ENCODE data around the gene MGRN1.

MGRN1 gene

DNA sequence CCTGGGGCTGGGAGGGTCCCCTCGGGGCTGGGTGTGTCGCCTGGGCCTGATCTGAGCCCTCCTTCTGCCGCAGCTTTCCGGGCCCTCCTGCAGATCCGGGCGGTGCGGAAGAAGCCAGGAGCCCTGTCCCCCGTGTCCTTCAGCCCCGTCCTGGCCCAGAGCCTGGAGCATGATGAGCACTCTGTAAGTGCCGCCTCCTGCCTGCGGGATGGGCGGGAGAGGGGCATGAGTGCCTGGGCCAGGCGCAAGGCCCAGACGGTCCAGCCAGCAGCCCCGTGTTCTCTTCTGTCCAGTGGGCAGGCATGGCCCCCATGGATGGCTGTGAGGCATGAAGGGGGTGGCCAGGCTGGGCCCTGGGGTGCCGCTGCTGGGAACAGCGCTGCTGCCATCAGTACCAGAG is 52.8 kb downstream of the MGRN1 start:
- no peak for DNase-seq

DNA sequence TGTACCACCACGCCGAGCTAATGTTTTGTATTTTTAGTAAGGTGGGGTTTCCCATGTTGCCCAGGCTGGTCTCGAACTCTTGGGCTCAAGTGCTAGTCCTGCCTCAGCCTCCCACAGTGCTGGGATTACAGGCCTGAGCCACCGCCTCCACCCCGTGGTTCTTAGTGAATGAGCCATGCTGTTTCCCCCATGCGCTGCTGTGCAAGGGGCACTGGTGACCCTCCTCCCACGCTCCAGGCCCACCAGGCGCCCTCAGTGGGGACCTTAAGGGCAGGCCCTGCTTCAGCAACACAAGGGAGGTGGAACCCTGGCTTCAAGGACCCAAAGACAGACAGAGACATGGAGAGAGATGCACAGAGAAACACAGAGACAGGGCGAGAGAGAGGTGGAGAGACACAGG is 53.4 kb downstream of the MGRN1 start:
- DNase-seq: no peak

DNA sequence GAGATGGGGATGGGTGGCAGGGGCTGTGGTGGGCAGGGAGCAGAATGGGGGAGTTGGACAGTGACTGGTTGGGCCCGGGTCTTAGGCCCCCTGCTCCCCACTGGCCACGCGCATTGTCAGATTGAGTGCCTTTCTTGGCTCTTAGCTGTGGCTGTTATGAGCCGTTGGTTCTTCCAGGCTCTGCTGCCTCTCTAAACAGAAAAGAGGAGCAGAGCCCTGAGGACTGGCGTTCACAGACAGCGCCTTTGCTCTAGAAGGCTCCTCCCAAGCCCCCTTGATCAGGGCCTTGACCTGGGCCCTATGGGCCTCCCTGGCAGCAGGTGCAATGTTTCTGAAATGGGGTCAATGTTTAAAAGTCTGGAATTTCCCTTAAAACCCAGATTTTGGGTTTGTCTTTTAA is 54.0 kb downstream of the MGRN1 start:
- no peak for DNase-seq

DNA sequence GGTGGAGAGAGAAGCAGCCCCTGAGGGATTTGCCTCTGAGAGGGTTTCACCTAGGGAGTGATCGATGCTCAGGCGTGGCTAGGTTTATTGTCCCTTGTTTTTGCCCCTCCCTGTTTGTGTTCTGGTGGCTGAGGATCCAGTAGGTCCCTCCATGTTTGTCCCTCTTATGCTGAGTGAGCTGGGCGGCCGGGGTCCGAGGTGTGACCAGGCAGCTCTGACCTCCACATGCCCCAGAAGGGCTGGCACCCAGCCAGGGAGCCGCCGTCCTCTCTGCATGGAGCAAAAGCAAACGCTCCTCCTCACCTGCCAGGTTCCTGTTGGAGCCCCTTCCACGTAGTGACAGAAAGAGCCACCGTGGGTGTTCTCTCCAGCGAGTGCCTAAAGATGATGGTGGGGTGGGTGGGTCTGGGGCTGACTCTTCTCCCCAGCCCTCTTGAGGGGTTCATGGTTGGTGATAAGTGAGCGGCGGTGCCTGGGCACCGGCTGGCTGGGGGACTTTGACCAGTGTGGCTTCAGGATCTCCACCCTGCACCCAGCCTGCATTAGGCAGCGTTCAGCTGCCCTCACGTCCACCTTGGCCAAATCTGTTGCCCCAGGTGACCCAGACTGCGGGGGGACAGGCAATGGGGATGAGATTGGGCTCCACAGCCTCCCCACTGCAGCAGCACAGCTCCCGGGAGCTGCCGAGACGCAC is 54.7 kb downstream of the MGRN1 start:
- DNase-seq: no peak

DNA sequence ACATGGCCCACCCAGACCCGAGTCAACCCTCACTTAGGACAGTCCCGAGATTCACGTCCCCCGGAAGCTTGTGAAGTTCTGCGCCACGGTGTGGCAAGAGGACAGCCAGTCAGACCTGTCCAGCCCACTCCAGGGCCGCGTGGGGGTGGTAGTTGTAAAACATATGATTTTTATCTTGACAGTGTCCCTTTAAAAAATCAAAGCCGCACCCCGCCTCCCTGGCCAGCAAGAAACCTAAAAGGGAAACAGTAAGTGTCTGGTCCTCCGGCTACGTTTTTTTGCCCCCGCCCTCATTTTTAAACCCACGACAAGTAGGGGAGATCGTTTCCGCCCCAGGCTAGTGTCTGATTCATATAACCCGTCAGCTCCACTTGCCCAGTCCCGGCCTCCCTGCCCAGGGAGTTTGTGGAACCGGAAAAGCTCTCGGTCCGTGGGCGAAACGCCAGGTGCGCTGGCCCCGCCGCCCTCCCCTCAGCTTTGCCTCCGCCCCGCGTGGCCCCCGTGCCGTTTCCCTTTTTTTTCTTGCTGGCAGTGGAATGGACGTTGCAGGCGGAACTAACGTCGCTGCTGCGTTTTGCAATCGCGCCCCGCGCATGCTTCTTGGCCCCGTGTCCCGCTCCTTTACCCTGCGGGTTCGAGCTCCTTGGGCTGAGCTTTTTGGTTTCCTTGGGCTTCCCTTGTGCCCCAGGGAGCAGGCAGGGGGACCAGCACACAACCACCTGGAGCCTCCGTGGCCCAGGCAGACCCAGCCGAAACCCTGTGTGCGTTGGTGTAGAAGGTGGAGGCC is 55.4 kb downstream of the MGRN1 start:
- no peak for DNase-seq

DNA sequence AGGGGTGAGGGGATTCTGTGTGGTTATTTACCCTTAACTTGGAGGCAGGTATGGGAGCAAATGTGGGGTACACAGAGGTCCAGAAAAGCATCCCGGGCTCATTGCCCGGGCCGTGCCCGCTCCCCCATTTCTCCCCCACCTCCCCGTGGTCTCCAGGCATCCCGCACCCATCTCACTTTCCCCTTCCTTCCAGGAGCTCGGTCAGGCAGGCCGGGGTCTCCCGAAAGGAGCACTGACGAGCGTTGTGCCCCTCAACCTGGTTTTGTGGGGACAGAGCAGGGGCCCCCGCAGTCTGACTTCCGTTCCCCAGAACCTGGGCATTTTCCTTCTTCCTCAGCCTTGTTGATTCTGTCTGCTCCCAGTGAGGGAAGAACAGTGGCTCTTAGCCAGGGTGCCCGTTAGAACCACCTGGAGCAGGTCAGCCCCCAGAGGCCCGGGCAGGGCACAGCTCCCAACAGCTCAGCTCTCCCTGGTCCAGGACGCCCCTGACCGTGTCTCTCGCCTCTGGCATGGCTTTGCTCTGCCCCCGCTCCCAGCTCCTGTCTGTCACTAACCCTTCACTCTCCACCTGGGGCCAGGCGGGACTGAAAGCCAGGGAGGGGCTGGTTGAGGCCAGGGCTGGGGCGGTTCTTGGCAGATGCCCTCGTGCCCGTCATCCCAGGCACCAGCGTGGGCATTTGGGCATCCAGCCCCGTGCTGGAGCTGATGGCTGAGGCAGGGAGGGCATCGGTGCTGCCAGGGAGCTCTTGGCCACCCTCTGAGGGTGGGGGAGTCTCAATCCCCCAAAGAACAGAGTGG is 56.2 kb downstream of the MGRN1 start:
- no peak for DNase-seq

DNA sequence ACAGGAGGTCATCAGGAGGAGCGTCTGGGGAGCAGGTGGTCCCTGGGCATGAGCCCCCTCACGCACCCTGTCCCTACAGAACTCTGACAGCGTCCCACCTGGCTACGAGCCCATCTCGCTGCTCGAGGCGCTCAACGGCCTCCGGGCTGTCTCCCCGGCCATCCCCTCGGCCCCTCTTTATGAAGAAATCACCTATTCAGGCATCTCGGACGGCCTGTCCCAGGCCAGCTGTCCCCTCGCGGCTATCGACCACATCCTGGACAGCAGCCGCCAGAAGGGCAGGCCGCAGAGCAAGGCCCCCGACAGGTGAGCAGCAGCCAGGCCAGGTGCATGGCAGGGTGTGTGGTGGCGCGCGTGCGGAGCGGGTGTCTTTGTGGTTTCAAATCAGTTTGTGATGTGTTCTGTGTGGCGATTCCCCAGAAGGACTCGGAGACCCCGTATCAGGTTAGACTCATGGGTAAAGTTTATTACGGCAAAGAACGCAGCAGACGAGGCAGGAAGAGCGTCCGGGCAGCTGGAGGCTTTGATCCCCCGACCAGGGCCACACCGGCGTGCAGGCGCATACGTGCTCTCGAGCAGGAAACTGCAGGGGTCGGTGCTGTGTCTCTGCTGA is 57.0 kb downstream of the MGRN1 start:
- DNase-seq: no peak

DNA sequence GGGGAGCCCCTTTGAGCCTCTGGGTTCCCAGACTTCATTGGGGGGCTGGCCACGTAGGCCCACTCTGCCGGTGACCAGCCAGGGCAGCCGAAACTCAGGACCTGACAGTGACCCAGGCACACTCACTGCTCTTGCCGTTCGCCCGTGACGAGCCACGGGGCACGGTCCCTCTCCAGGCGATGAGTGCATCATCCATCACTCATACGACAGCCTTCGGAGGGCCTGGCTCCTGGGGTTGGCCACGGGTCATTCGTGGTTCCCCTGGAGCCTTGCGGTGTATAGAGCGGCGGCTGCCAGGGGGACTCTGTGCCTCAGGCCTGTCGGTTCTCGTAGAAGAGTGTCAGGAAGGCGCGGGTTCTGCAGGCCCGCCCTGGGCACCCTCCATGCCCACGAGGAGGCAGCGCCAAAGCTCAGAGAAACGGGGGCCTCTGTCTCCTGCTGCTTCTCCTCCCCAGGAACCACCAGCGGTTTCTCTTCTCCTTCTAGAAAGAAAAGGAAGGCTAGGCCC is 57.5 kb downstream of the MGRN1 start:
- no peak for DNase-seq

DNA sequence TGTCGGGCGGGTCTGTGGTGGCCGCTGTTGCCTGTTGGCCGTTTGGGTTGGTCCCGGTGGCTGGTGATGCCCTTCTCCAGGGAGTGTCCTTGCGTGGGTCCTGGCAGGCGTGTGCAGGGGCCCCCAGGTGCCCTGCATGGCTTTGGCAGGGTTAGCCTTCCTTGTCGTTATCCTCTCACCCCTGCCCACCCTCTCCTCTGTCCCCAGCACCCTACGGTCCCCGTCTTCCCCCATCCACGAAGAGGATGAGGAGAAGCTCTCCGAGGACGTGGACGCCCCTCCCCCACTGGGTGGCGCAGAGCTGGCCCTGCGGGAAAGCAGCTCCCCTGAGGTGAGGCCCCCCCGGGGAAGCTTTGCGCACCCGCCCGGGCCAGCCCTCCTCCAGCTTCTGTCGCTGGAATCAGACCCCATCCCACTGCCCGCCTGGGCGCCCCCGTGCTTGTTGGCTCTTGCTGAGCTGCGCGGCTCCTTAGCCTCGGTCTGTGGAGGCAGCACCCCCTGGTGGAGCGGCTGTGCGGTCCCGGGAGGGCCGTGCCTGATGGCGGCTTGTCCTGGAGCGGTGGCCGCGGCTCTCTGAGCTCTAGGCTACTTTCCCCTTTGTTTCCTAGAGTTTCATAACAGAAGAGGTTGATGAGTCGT is 58.1 kb downstream of the MGRN1 start:
- no peak for DNase-seq

DNA sequence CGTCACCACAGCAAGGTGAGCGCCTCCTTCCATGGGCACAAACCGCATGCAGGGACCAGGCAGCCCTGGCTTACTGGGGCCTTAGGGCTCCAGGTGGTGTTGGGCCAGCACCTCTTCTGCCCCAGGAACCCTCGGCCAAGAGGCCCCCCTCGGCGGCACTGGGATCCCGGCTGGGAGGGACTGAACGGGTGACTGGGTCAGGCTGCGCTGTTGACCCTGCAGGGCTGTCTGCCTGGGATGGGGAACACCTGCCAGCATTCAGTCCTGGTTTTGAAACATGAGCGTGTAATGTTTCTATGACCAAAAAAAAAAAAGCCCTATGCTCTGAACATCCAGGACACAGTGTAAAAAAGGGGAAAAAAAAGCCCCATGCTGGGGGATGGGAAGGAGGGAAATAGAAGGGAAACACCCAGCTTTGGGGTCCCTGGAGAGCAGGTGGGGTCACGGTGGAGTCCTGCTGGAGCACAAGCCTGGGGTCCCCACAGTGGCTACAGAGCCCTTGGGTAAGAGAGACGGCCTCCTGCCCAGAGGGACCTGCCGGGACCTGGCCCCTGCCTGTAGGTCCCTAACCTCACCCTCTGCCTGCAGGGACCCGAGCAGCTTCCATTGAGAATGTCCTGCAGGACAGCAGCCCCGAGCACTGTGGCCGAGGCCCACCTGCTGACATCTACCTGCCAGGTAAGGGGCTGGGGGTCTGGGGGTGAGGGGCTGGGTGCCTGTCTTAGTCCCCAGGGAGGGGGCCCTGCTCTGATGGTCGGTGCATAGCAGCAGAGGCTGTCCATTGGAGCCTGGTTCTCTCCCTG is 58.8 kb downstream of the MGRN1 start:
- no peak for DNase-seq

DNA sequence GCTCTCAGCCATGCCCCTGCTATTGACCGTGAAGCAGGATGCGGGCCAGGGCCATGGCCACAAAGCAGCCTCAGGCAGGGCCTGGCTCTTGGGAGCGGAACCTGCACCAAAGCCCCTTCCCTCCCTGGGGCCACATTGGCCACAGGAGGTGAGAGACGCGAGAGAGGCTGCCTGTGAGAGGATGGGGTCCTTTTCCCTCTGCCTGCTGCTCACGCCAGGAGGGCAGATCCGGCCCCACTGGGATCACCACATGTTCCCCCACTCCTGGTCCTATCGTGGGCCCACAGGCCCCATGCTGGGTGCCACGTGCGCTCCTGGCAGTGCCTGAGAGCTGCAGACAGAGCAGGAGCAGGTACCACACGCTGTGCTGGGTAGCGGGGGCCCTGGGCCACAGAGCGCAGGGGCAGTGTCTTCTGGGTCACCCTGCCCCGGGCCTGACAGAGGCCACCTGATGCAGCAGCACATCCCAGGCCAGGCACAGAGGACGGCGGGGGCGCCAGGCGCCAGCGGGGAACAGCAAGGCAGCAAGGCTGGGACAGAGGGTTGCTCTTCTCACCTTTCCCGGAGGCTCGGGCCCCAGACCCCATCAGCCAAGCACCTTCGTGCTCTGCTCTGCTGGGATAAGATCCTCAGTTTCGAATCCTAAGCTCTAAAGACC is 59.6 kb downstream of the MGRN1 start:
- DNase-seq: no peak

DNA sequence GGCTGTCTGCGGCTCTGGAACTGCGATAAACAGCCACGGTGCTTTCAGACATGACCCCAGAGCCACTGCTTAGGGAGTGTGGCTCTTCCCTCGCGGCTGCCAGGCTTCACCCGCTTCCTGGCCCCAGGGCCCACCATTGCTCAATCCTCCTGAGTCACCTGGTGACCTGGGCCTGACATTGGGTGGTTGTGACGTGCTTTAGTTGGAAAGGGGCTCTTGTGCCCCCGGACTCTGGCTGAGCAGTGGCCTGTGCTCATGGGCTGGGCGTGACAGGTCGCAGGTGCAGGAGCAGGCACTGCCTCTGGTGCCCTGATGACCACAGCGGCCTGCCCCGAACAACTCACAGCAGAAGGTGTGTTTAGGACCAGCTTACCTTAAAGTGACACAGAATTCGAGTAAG is 60.1 kb downstream of the MGRN1 start:
- no peak for DNase-seq

DNA sequence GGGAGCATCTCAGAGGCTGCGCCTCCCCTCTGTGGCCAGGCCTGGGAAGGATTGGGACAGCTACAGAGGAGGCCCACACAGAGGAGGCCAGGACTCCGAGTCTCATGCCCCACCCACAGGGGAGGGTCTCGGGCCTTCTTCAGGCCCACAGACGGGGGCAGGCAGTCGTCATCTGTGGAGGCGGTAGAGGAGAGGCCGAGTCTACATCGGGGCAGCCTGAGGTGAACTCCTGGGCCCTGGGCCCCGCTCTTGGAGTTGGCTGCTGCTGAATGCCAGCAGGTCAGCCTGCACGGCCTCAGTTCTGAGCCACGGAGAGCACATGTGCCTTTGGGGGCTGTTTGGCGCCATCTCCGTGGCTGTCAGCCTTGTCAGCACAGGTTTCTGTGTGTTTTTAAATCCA is 60.7 kb downstream of the MGRN1 start:
- no peak for DNase-seq

DNA sequence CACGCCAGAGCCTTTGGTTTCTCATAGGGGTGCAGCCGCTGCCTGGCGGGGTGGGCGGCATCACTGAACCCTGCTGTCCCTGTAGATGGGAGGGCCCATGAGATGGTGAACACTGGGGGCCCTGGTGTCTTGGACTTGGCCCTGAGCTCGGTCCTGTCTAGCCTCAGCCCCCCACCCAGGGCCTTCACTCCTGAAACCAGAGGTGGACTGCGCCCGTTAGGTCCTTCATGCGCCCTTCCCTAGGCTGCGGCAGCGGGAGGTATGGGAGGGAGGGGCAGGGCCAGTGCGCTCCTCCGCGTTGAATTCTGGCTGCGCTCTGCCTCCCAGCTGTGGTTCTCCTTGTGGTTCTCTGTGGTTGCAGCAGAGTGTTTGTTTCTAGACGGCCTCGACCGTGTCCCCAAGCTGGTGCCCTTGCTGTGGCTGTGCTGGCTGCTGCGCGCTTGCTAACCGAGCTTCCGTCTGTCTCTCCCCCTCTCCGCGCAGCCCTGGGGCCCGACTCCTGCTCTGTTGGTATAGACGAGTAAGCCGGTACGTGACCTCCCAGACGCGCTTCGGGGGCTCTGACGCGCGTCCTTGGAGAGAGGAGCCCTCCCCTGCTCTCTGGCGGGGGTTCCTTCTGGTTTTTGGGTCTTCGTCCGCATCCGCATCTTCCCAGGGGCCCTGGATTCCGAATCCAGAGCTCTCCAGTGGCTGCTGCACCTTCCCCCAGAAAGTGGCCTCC is 61.3 kb downstream of the MGRN1 start:
- DNase-seq: no peak

DNA sequence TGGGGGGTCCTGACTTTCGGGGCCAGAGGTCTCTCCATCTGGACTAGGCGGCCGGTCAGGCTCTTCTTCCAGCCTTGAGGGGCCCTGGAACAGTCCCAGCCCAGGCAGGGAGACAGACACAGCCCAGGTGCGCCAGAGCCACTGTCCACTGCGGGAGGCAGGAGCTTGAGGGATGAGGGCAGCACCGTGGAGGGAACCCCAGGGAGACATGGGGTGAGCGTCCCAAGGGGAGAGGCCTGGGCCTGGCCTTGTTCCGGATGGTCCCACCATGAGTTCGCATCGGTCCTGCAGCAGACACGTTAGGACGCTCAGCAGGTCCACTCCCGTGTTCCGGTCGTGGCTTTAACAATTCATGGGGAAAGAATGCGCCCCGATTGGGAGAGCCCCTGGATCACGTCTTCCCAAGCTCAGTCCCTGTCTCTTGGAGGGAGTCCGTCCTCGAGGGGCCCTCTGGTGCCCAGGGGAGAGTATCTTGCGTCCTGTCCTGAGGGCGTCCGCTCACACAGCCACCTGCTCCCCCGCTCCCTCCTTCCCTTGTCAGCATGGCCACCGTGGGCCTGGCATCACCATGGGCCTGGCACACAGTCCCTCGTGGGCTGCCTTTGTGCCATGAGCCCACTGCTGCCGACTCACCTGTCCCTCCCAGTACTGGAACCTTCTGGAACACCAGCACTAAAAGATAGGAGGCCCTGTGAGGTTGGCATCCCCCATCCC is 62.0 kb downstream of the MGRN1 start:
- no peak for DNase-seq

DNA sequence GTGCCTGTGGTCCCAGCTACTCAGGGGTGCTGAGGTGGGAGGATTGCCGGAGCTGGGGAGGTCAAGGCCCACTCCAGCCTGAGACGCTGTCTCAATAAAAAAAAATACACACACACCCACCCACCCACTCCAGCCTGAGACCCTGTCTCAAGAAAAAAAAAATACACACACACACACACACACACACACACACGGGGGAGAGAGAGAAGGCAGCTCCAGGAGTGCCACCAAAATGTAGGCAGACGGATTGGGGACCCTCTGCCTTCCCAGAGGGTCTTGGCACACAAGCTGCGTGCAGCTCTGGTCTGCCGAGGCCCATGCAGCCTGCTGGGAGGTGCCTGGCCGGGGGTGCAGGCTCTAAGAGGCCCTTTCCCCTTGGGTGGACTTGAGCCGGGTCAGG is 62.8 kb downstream of the MGRN1 start:
- DNase-seq: no peak

DNA sequence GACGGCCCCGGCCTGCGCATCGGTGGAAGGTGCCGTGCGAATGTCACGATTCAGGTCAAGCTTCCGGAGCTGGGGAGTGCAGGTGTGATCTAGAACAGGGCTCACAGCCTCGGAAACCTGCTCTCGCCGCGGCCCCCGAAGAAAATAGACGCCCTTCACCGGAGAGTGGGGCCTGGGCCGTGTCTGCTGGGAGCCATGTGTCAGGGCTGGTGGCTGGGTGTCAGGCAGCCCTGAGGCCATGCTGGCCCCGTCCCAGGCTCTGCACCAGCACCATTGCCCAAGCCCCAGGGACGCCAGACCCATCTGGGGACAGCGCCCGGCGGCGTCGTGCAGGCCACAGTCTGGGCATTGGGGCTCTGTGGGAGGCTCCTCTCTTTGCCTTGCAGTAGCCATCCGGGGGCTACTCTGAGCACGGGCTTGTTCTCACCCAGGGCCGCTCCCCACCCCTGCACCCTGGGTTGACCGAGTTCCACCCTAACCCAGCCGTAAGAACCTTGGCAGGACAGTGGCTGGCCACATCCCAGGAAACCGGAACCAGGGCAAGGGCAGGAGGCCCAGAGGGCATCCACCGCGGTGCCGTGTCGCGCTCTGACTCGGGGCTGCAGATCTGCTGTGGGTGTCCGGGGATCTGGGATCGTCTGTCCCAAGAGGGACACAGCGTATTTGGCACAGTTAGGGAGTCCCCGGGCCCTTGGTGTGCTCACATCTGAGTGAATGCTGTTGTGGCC is 63.5 kb downstream of the MGRN1 start:
- DNase-seq: no peak

DNA sequence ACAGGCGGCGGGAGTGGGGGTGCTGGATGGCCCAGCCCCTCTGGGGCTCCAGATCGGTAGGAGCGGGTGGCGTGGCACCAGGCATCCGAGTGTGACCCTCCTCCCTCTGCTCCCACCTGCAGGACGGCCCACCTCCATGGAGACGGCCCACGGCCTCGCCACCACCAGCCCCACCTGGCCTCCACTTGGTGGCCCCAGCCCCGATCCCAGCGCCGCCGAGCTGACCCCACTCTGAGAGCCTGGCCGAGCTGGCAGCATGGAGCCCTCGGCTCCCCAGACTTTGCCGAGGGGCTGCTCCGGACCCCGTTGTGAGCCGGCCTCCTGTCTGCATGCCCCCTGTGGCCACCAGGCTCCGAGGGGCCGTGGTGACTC is 64.0 kb downstream of the MGRN1 start:
- no peak for DNase-seq

DNA sequence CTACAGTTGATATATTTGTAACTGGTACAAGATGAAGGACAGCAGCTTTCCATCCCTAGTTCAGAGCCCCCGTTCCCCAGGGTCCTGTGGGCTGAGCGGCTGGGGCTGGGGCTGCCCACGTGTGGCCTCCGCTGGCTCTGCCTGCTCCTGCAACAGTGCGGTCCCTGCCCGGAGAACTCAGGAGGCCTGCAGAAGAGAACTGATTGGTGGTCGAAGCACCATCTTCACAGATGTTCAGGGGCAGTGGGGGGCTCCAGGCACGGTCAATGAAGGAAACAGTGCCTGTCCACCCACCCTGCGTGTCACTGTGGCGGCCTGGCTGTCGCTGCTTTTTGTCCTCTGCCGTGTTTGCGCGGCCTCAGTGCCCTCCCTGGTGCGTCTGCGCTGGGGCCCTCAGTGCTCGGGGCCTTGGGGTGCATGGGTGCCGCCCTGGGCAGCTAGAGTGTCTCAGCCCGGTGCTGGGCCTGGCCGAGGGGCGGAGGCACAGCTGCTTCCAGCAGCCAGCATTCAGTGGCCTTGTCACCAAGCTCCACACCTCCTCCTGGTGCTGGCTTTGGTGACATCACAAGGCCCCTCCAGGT is 64.6 kb downstream of the MGRN1 start:
- DNase-seq: no peak

Measured in activated effector memory CD4-positive, alpha-beta T cell treated with Interleukin-2 at 50 U/mL for 16 hours (primary cell).